Fibroblast of mammary gland (primary cell): ENCODE measurements around the gene ZNF792.

Experiments used
- DNase-seq: peaks from one replicate; pipeline ENCODE4 v3.0.0-alpha.2; 2010; ENCODE audit warnings: low read depth
- H3K4me3 ChIP-seq: 2 replicates; pipeline ENCODE4 v1.5.1; 2011; ENCODE audit warnings: low read depth, mild to moderate bottlenecking, low read length, moderate library complexity; ENCODE audit not compliant: control insufficient read depth
- TF ChIP-seq, protein P1 (sequence below): conservative IDR thresholded peaks from 2 replicates; pipeline ENCODE4 v1.5.1; 2011; ENCODE audit warnings: low read depth, low read length, inconsistent platforms; ENCODE audit not compliant: control insufficient read depth, insufficient read depth

ZNF792 gene

DNA sequence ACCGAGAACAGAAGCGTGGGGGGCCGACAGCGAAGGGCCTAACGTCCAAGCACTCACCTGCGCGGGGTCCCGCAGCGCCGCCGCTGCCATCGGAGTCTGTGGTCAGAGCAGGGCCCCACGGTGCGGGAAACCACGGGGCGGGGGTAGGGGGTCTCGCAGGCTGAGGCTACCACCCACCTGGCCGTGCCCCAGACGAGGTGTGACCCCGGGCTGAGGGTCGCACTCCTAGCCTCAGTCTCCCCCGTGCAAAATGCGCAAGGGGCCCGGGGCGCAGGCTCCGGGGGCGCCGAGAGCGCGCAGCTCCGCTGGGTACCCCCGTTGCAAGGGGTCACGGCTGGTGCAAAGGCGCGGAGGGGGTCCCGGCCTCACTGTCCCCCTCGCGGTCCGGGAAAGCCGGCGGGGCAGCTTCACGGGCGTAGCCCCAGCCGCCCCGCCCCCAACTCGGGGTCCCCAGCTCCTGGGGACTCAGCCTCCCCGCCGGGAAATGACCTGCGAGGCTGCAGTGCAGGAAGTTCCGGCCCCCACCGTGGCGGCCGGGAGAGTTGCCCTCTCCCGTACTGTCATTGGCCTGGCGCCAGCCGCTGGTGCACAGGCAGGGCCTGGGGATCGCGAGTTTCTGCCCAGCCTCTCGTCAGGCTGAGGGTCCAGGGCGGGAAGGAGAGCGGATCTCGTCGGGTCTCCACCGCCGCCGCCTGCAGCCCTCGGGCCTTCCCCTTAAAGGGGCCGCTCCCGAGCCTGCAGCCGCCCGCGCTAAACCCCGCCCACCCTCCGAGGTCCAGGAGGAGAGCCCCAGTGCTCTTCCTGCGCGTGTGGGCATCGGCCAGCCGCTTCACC lies at the start of gene ZNF792:
Gene ZNF792 (minus strand): TSS at position 657 of the 834 bp plus-strand sequence. CDS start 567 bp downstream, at position 90.
- peak; percentile 18 for DNase-seq
- H3K4me3 ChIP-seq, result peak within 1 kb of the TSS; percentile 65
- TF ChIP-seq, protein P1, sequence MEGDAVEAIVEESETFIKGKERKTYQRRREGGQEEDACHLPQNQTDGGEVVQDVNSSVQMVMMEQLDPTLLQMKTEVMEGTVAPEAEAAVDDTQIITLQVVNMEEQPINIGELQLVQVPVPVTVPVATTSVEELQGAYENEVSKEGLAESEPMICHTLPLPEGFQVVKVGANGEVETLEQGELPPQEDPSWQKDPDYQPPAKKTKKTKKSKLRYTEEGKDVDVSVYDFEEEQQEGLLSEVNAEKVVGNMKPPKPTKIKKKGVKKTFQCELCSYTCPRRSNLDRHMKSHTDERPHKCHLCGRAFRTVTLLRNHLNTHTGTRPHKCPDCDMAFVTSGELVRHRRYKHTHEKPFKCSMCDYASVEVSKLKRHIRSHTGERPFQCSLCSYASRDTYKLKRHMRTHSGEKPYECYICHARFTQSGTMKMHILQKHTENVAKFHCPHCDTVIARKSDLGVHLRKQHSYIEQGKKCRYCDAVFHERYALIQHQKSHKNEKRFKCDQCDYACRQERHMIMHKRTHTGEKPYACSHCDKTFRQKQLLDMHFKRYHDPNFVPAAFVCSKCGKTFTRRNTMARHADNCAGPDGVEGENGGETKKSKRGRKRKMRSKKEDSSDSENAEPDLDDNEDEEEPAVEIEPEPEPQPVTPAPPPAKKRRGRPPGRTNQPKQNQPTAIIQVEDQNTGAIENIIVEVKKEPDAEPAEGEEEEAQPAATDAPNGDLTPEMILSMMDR, result no peak

DNA sequence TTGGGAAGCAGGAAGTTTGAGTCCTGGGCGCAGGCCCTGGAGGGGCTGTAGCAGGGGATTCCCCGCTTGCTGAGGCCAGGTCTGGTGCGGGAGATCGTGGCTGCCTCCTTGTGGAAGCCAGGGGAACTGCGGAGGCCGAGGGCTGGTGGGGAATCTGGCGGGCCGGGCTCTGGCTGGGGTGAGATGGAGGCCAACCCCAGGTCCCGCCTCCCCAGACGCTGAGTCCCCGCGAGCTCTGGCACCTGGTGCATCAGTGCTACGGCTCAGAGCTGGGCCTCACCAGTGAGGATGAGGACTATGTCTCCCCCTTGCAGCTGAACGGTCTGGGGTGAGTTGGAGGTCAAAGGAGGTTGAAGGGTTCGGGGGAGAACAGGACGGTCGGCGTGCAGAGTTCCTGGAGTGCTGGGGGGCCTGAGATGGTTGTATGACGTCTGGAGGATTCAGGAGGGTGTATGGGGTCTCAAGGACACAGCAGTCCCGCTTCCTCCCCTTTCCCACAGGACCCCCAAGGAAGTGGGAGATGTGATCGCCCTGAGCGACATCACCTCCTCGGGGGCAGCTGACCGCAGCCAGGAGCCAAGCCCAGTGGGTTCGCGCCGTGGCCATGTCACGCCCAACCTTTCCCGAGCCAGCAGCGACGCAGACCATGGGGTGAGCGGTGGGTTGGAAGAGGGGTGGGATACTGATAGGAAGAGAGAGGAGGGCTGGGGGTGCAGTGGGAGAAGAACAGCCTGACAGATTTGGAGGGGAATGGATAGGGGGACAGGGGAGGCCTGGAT lies 49.2 kb upstream of the ZNF792 start:
- peak; percentile 61 for DNase-seq
- TF ChIP-seq, protein P1, result peak; percentile 92
- no peak overlapping the region for H3K4me3 ChIP-seq

DNA sequence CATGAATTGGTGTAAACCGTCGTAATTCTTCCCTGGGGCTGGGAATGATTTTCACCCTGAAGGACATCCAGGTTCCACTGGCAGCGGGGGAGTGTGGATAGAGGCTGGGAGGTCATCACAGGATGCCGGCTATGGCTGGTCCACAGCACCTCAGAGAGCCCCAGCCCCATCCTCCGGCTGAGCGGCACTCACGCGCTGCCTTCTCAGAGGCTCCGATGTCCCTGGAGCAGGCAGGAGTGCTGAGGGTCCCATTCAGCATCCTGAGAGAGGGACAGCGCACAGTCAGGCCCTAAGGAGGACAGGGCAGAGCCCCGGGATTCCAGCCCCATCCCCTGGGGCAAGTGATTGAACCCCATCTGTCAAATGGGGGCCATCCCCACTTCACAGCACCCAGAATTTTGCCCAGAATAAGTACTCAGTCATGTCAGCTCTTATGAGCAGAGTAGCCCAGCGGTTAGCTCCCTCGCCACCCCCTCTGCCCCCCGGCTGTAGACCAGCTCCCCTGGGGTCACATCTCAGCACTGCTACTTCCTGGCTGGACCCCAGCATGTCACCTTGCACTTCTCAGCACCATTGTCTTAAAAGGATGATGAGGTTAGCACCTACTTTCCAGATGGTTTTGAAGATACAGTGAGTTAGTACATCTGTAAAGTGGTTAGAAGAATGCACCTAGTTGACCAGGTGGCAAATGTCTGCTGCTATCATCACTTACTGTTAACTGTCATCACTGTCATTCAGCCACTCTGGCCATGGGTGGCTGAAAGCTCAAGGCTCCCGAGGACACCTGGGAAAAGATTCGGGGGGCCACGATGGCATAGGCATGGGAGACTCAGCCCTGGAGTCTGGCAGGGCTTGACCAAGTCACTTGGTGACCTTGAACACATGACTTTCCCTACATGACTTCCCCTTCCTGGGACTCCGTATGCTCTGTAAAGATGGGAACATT lies 48.0 kb upstream of the ZNF792 start:
- TF ChIP-seq, protein P1, result no peak
- H3K4me3 ChIP-seq, result no peak overlapping the region
- DNase-seq, result no peak

DNA sequence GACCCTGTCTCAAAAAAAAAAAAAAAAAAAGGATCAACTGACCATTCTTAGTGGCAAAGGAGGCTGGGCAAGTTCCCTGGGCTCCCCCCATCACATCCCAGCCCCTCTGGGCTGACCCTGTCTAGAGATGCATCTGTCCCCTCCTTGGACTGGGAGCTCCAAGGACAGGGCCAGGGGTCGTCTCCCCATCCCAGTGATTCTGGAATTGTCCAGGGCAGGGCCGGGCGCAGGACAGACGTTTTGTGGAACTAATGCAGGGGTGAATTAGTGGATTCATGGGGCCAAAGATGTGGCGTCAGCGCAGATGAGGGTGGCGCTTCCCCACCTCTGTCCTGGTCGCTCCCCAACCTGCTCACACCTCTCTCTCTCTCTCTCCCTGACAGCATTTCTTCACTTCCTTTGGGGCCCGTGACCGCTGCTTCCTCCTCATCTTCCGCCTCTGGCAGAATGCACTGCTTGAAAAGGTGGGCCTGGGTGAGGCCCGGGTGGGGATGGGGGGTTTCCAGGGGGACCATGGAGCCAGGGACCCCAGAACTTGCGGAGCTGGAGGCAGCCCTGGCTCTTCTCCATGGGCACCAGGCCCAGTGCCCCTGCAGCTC lies 47.2 kb upstream of the ZNF792 start:
- TF ChIP-seq, protein P1, result no peak
- H3K4me3 ChIP-seq, result no peak overlapping the region
- DNase-seq, result no peak

DNA sequence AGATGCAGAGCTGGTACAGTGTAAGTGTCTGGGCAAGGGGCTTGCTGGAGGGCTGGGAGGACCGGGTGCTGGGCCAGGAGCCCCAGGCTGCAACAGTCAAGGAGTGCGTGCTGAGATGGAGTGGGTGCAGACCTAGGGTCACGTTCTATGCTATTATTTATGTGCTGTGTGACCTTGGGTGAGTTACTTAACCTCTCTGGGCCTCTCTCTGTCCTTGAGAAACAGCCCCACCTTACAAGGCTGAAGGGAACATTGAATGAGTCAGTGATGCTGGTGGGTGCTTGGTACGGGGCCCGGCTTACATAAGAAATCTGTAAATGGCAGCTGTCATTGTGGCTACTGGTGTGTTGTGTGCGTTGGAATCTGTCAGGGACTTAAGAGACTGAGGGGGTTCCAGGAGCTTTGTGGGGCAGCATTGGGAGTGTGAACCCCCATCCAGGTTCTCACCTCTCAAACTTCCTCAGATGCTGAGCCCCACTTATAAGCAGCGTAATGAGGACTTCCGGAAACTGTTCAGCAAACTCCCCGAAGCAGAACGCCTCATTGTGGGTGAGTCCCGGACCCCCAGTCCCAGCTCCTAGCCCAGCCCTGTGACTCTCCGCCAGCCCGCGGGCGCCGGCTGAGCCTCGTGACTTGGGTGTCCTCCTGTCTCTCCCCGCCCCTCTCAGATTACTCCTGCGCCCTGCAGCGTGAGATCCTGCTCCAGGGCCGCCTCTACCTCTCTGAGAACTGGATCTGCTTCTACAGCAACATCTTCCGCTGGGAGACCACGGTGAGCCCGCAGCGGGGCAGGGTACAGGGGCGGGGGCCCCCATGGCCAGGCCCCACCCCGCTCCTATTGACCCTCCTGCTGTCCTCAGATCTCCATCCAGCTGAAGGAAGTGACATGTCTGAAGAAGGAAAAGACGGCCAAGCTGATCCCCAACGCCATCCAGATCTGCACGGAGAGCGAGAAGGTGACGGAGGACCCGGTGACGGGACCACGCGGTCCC lies 45.7 kb upstream of the ZNF792 start:
- no peak for DNase-seq
- H3K4me3 ChIP-seq, result no peak overlapping the region
- TF ChIP-seq, protein P1, result no peak
